ENCODE measurements around the gene RBBP8NL. TPM values are rescaled to one million over a fixed set of nuclear protein-coding genes. Genes with fewer than 3 reads are reported as not detected.
"Not testable (repeated sequence)": the region's sequence is repeated elsewhere in the genome, so short reads cannot be mapped to it uniquely, and the experiment has no call there.

RBBP8NL gene
- polyA plus RNA-seq, 1 donor (not counting 4 experiments of a cell fraction or from before 2014, with no cell fraction given) = 0.13 TPM

DNA sequence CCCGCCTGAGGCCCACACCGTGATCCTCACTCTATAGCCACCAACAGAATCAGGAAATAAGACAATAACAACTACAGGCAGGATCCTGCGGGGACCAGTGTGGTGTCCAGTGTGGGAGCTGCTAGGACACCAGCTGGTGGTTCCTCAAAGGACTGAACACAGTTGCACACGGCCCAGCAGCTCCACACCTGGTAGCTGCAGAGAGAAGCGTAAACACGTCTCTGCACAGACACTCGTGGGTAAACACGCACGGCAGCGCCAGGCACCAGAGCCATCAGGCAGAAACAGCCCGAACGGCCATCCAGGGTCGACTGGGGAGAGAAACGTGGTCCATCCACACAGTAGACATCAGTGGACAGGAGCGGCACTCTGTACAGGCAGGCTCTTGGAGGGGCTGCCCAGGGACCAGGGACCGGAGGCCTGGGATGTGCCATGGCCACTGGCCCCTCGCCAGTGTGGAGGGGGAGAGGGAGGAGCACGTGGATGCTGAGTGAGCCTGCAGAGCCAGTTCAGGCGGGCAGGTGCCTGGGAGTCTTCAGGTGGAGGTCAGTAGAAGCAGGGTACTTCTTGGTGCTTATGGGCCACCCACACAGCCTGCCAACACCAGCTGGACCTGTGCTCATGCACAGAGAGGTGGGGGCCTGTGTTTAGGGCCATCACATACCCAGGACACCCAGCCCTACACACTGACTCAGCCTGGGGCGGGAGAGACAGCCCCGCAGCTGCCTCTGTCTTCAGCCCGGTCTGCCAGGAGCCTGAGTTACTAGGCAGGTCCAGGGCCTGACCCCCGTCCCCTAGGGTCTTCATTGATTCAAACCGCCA lies 52.8 kb downstream of the RBBP8NL start:
- H3K9ac ChIP-seq (ENCODE audit: control insufficient read depth, extremely low read depth, insufficient read depth, low read length) = no peak overlapping the region
- dilution Hi-C loops (cut with MboI; ENCODE audit: extremely low pct_ligation_motif_present, low sequenced_read_pairs) = no loop called here
- H3K27me3 ChIP-seq (ENCODE audit: control insufficient read depth, extremely low read depth, insufficient read depth, low read length) = no peaks in the 10 kb centered on the region
- H2AFZ ChIP-seq (ENCODE audit: control insufficient read depth, low read length) = no peak overlapping the region
- H3K9me3 ChIP-seq (ENCODE audit: control insufficient read depth, low read depth, low read length) = no peaks in the 10 kb centered on the region
- DNase-seq (ENCODE audit: low read depth, low spot score) = no peak
- no peaks in the 10 kb centered on the region for H4K20me1 ChIP-seq (ENCODE audit: control insufficient read depth, extremely low read depth, insufficient read depth, low read length)
- TF ChIP-seq, protein P1, sequence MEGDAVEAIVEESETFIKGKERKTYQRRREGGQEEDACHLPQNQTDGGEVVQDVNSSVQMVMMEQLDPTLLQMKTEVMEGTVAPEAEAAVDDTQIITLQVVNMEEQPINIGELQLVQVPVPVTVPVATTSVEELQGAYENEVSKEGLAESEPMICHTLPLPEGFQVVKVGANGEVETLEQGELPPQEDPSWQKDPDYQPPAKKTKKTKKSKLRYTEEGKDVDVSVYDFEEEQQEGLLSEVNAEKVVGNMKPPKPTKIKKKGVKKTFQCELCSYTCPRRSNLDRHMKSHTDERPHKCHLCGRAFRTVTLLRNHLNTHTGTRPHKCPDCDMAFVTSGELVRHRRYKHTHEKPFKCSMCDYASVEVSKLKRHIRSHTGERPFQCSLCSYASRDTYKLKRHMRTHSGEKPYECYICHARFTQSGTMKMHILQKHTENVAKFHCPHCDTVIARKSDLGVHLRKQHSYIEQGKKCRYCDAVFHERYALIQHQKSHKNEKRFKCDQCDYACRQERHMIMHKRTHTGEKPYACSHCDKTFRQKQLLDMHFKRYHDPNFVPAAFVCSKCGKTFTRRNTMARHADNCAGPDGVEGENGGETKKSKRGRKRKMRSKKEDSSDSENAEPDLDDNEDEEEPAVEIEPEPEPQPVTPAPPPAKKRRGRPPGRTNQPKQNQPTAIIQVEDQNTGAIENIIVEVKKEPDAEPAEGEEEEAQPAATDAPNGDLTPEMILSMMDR (optimal IDR thresholded peaks at IDR 0.05 in 1 of 3, IDR thresholded peaks at IDR 0.05 in 1 of 3, conservative IDR thresholded peaks at IDR 0.05 in 1 of 3; ENCODE audit: extremely low read depth in 1 of 3, insufficient read depth in 2 of 3, low read length in 3 of 3) = no peak
- TF ChIP-seq EZH2 (IDR thresholded peaks at IDR 0.05; ENCODE audit: low read length) = no peak
- no peak overlapping the region for H3K4me2 ChIP-seq (ENCODE audit: control insufficient read depth, extremely low read depth, insufficient read depth, low read depth, low read length)
- peaks cover 2% of the 10 kb centered on the region for H3K9me1 ChIP-seq (ENCODE audit: control insufficient read depth, extremely low read depth, insufficient read depth, low read length)
- H3K36me3 ChIP-seq (ENCODE audit: control insufficient read depth in 2 of 2, extremely low read depth in 1 of 2, insufficient read depth in 2 of 2, low read length in 2 of 2) = no peaks in the 10 kb centered on the region
- FAIRE-seq = no peak
- no peaks in the 10 kb centered on the region for H3K79me2 ChIP-seq (ENCODE audit: control insufficient read depth, insufficient read depth, low read length)
- no peak overlapping the region for H3K4me3 ChIP-seq (ENCODE audit: control insufficient read depth in 2 of 3, extremely low read depth in 1 of 3, insufficient read depth in 2 of 3, low read depth in 1 of 3, low read length in 3 of 3)
- H3K27ac ChIP-seq (ENCODE audit: control insufficient read depth, insufficient read depth, low read length) = no peak overlapping the region
- peaks cover 40% of the 10 kb centered on the region for H3K4me1 ChIP-seq (ENCODE audit: control insufficient read depth, extremely low read depth, insufficient read depth, low read length)

DNA sequence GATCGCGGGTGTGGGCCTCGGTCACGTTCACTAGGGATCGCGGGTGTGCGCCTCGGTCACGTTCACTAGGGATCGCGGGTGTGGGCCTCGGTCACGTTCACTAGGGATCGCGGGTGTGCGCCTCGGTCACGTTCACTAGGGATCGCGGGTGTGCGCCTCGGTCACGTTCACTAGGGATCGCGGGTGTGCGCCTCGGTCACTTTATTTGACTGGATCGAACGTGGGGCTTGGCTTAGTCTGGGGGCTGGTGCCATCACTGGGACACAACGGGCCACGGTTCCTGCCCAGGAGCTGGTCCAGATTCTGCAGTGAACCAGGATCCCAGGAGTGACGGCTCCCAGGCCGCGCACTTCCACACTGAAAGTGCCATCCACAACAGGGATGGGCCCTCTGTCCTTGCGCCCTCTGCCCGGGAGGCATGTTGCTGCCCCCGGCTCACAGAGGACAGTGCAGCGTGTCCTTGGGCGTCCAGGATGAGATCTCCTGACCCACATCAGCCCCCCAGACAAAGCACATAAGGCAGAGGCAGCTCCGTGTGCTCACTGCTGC lies 53.6 kb downstream of the RBBP8NL start:
- FAIRE-seq; H3K9me3 ChIP-seq (ENCODE audit: control insufficient read depth, low read depth, low read length); dilution Hi-C loops (cut with MboI; ENCODE audit: extremely low pct_ligation_motif_present, low sequenced_read_pairs); DNase-seq (ENCODE audit: low read depth, low spot score); H3K4me2 ChIP-seq (ENCODE audit: control insufficient read depth, extremely low read depth, insufficient read depth, low read depth, low read length); H3K9me1 ChIP-seq (ENCODE audit: control insufficient read depth, extremely low read depth, insufficient read depth, low read length); H3K9ac ChIP-seq (ENCODE audit: control insufficient read depth, extremely low read depth, insufficient read depth, low read length); H3K36me3 ChIP-seq (ENCODE audit: control insufficient read depth in 2 of 2, extremely low read depth in 1 of 2, insufficient read depth in 2 of 2, low read length in 2 of 2); H3K27me3 ChIP-seq (ENCODE audit: control insufficient read depth, extremely low read depth, insufficient read depth, low read length); H3K27ac ChIP-seq (ENCODE audit: control insufficient read depth, insufficient read depth, low read length); H3K79me2 ChIP-seq (ENCODE audit: control insufficient read depth, insufficient read depth, low read length); H4K20me1 ChIP-seq (ENCODE audit: control insufficient read depth, extremely low read depth, insufficient read depth, low read length); H2AFZ ChIP-seq (ENCODE audit: control insufficient read depth, low read length); H3K4me3 ChIP-seq (ENCODE audit: control insufficient read depth in 2 of 3, extremely low read depth in 1 of 3, insufficient read depth in 2 of 3, low read depth in 1 of 3, low read length in 3 of 3): not testable (repeated sequence)
- peaks cover 43% of the 10 kb centered on the region for H3K4me1 ChIP-seq (ENCODE audit: control insufficient read depth, extremely low read depth, insufficient read depth, low read length)
